Activated naive CD8-positive, alpha-beta T cell (primary cell): ENCODE data around the gene COL11A1.
"Not testable (repeated sequence)": the region's sequence is repeated elsewhere in the genome, so short reads cannot be mapped to it uniquely, and the experiment has no call there.

Experiments
- H3K27ac Mint-ChIP-seq: one replicate; pipeline ENCODE4 v1.8.0; 2021; ENCODE audit warnings: mixed read lengths
- H3K27me3 Mint-ChIP-seq: one replicate; pipeline ENCODE4 v1.8.0; 2021; ENCODE audit warnings: mixed read lengths
- H3K36me3 Mint-ChIP-seq: one replicate; pipeline ENCODE4 v1.8.0; 2021; ENCODE audit warnings: mixed read lengths
- H3K4me1 Mint-ChIP-seq: one replicate; pipeline ENCODE4 v1.8.0; 2021; ENCODE audit warnings: low read depth, mixed read lengths
- H3K4me3 Mint-ChIP-seq: one replicate; pipeline ENCODE4 v1.8.0; 2021; ENCODE audit warnings: mild to moderate bottlenecking, mixed read lengths
- H3K9me3 Mint-ChIP-seq: one replicate; pipeline ENCODE4 v1.8.0; 2021; ENCODE audit warnings: low read depth, mixed read lengths

Gene COL11A1

DNA sequence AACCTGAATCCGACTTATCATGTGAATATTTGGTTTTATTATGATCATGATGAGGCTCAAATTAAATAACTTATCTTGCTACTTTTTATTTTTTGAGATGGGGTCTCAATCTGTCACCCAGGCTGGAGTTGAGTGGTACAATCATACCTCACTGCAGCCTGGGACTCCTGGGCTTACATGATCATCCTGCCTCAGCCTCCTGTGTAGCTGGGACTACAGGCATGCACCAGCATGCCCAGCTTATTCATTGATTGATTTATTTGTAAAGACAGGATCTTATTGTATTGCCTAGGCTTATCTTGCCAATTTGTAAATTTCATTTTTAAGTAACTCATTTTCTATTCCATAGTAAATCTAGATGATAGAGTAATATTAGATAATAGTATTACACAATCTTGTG, 84.3 kb downstream of the COL11A1 start:
- Mint-ChIP-seq H3K4me1 (no peaks in the 10 kb centered on the region), H3K36me3 (no peaks in the 10 kb centered on the region), H3K9me3 (no peaks in the 10 kb centered on the region), H3K27me3 (no peaks in the 10 kb centered on the region), H3K4me3 (no peak overlapping the region), H3K27ac (no peak overlapping the region)

DNA sequence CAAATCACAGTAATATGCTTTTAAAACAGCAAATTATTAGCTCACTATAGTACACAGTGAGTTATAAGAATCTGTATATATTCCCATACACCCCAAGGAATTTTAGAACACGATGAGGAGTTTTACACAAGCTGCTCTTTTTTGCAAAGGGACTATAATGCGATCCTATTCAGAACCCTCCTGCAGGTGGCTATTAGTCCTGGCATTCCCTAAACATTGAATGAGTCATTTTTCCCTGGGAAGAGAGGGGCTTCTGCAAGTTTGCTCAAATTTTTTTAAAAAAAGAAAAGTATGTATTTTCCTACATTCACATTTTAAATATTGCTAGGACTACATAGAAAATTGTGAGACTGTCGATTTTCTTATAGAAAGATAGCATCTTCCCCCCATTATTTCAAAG, 106.3 kb downstream of the COL11A1 start:
- Mint-ChIP-seq H3K27me3 (no peaks in the 10 kb centered on the region), H3K36me3 (no peaks in the 10 kb centered on the region), H3K4me3 (no peak overlapping the region), H3K4me1 (no peaks in the 10 kb centered on the region), H3K27ac (no peak overlapping the region), H3K9me3 (no peaks in the 10 kb centered on the region)

DNA sequence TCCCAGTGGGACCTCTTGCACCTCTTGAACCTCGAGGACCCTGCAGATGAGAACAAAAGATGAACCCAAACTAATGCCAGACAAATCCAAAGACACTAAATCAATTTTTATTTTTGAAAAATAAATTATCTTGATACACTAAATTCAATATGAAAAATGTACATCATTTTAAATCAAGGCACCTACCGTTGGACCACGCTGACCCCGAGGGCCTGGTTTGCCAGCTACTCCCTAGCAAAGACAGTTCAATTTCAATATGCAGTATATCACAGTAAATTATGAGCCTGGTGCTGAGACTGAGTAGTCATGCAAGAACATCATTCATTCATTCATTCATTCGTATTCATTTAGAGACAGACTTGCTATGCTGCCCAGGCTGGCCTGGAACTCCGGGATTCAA, 129.4 kb downstream of the COL11A1 start:
- Mint-ChIP-seq H3K27ac (no peak overlapping the region), H3K4me1 (no peaks in the 10 kb centered on the region), H3K27me3 (no peaks in the 10 kb centered on the region), H3K9me3 (no peaks in the 10 kb centered on the region), H3K4me3 (no peak overlapping the region), H3K36me3 (no peaks in the 10 kb centered on the region)

GRCh38 chr1:102977292-102977691, 131.0 kb downstream of the COL11A1 start:
- Mint-ChIP-seq H3K4me1 (no peaks in the 10 kb centered on the region), H3K9me3 (no peaks in the 10 kb centered on the region), H3K27ac (no peak overlapping the region), H3K27me3 (no peaks in the 10 kb centered on the region), H3K36me3 (no peaks in the 10 kb centered on the region), H3K4me3 (no peak overlapping the region)

DNA sequence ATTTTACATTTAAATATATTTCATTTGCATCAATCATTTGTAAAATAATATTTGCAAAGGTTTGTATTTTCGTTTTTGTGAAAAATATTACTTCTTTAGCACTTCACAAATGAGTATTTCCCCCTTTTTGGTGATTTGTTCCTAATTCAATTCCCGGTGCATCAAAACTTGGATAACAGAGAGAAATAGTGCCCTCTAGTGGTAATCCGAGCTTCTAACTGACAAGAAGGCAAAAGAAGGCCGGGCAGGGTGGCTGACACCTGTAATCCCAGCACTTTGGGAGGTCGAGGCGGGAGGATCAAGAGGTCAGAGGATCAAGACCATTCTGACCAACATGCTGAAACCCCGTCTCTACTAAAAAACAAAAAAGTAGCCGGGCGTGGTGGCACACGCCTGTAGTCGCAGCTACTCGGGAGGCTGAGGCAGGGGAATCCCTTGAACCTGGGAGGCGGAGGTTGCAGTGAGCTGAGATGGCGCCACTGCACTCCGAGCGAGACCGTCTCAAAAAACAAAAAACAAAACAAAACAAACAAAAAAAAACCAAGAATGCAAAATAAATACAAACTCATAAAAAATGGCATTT, 137.7 kb downstream of the COL11A1 start:
- Mint-ChIP-seq H3K9me3 (no peaks in the 10 kb centered on the region), H3K4me1 (no peaks in the 10 kb centered on the region), H3K4me3 (no peak overlapping the region), H3K36me3 (no peaks in the 10 kb centered on the region), H3K27ac (no peak overlapping the region), H3K27me3 (peaks cover 2% of the 10 kb centered on the region)

GRCh38 chr1:102967786-102968185, 140.5 kb downstream of the COL11A1 start:
- Mint-ChIP-seq H3K9me3 (no peaks in the 10 kb centered on the region), H3K4me3 (no peak overlapping the region), H3K27me3 (peaks cover 2% of the 10 kb centered on the region), H3K36me3 (no peaks in the 10 kb centered on the region), H3K4me1 (no peaks in the 10 kb centered on the region), H3K27ac (no peak overlapping the region)

DNA sequence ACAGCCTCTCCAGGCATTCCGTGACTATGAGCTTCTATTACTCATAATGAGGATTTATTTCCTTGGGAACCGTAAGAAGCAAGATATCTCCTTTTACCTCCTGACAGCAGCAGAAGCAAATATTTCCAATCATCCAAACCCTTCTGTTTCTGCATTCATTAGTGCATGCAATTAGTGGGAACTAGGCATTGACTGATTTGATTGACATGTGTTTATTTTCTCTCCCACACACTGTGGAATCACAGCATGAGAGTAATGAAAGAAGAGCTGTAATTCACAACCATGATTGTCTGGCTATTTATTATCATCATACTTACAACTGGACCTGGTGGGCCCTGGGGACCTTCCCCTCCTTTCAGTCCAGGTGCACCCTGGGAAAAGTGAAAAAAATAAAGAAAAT, 146.8 kb downstream of the COL11A1 start:
- no peaks in the 10 kb centered on the region for H3K36me3 Mint-ChIP-seq
- H3K4me1 Mint-ChIP-seq, result no peaks in the 10 kb centered on the region
- H3K4me3 Mint-ChIP-seq, result no peak overlapping the region
- H3K27me3 Mint-ChIP-seq, result no peaks in the 10 kb centered on the region
- H3K27ac Mint-ChIP-seq, result no peak overlapping the region
- peaks cover 8% of the 10 kb centered on the region for H3K9me3 Mint-ChIP-seq

DNA sequence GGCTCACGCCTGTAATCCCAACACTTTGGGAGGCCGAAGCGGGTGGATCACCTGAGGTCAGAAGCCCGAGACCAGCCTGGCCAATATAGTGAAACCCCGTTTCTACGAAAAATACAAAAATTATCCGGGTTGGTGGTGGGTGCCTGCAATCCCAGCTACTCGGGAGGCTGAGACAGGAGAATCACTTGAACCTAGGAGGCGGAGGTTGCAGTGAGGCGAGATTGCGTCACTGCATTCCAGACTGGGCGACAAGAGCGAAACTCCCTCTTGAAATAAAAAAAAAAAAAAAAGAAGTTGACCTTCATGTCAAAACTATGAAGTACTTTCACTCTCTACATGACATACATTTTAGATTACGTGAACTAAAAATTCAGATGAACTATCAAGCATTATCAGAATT, 153.7 kb downstream of the COL11A1 start:
- Mint-ChIP-seq H3K9me3 (no peaks in the 10 kb centered on the region), H3K4me3 (no peak overlapping the region), H3K4me1 (no peaks in the 10 kb centered on the region)

DNA sequence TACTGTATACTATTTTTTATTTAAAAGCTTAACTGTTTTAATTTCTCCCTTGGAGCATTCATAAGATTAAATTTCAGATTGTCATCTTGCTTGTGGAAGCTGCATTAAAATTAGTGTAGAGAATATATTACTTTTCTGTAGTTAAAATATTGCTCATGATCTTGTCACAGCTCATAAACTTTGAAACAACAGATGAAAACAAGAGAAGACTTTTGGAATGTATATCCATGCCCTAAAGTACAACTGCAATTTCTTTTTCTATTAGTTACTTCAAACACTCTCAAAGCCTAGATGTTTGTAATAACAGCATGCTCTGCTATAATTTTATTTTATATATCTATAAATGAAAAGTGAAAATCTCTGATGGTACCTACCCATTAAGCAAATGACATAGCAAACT, 155.9 kb downstream of the COL11A1 start:
- H3K4me1 Mint-ChIP-seq, result no peaks in the 10 kb centered on the region
- H3K27ac Mint-ChIP-seq, result no peak overlapping the region
- no peak overlapping the region for H3K4me3 Mint-ChIP-seq
- H3K36me3 Mint-ChIP-seq, result no peaks in the 10 kb centered on the region
- no peaks in the 10 kb centered on the region for H3K9me3 Mint-ChIP-seq
- no peaks in the 10 kb centered on the region for H3K27me3 Mint-ChIP-seq

More for the DNA sequence above, 153.7 kb downstream of the COL11A1 start:
- Mint-ChIP-seq H3K27ac (no peak overlapping the region), H3K27me3 (no peaks in the 10 kb centered on the region), H3K36me3 (no peaks in the 10 kb centered on the region)

DNA sequence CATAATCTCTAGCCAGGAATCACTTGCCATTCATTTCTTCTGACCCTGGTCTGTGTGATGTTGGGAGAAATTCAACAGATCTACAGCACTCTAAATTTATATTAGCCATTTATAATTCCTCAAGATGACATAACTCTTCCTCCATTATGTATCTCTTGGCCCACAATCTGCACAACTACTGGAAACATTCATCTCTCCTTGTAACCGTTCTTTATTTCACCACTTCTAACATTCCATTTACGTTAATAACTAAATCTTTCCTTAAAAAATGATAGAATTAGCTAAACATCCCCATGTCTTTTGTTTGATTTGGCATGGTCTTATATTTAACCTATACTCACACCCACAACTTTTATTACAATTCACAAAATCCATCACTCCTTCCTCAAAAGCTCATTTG, 166.0 kb downstream of the COL11A1 start:
- Mint-ChIP-seq H3K4me1 (no peaks in the 10 kb centered on the region), H3K36me3 (no peaks in the 10 kb centered on the region), H3K27me3 (no peaks in the 10 kb centered on the region), H3K27ac (no peak overlapping the region), H3K4me3 (no peak overlapping the region), H3K9me3 (no peaks in the 10 kb centered on the region)

- Mint-ChIP-seq H3K27ac (no peak overlapping the region), H3K27me3 (no peaks in the 10 kb centered on the region), H3K36me3 (no peaks in the 10 kb centered on the region), H3K4me3 (no peak overlapping the region), H3K9me3 (no peaks in the 10 kb centered on the region), H3K4me1 (no peaks in the 10 kb centered on the region)
These were observed 166.9 kb downstream of the COL11A1 start for GRCh38 chr1:102941366-102941947.

GRCh38 chr1:102937401-102937800, 170.9 kb downstream of the COL11A1 start:
- Mint-ChIP-seq H3K4me3 (no peak overlapping the region), H3K36me3 (no peaks in the 10 kb centered on the region), H3K27ac (no peak overlapping the region), H3K9me3 (no peaks in the 10 kb centered on the region), H3K27me3 (no peaks in the 10 kb centered on the region), H3K4me1 (no peaks in the 10 kb centered on the region)

GRCh38 chr1:102933362-102933761, 175.0 kb downstream of the COL11A1 start:
- not testable (repeated sequence) for H3K36me3 Mint-ChIP-seq, H3K27ac Mint-ChIP-seq, H3K4me1 Mint-ChIP-seq, H3K9me3 Mint-ChIP-seq, H3K4me3 Mint-ChIP-seq, H3K27me3 Mint-ChIP-seq

- Mint-ChIP-seq H3K4me3 (no peak overlapping the region), H3K4me1 (no peaks in the 10 kb centered on the region), H3K27ac (no peak overlapping the region), H3K27me3 (no peaks in the 10 kb centered on the region), H3K9me3 (peaks cover 3% of the 10 kb centered on the region), H3K36me3 (no peaks in the 10 kb centered on the region)
These were observed 188.7 kb downstream of the COL11A1 start for GRCh38 chr1:102919659-102920058.

GRCh38 chr1:102901996-102902395, 206.3 kb downstream of the COL11A1 start:
- no peaks in the 10 kb centered on the region for H3K9me3 Mint-ChIP-seq

GRCh38 chr1:102899935-102900334, 208.4 kb downstream of the COL11A1 start:
- H3K36me3 Mint-ChIP-seq, result no peaks in the 10 kb centered on the region
- H3K4me1 Mint-ChIP-seq, result no peaks in the 10 kb centered on the region
- no peaks in the 10 kb centered on the region for H3K27me3 Mint-ChIP-seq
- H3K27ac Mint-ChIP-seq, result no peak overlapping the region
- H3K9me3 Mint-ChIP-seq, result no peaks in the 10 kb centered on the region
- H3K4me3 Mint-ChIP-seq, result no peak overlapping the region

More at GRCh38 chr1:102901996-102902395, 206.3 kb downstream of the COL11A1 start:
- Mint-ChIP-seq H3K4me1 (no peaks in the 10 kb centered on the region), H3K27ac (no peak overlapping the region), H3K27me3 (no peaks in the 10 kb centered on the region), H3K36me3 (no peaks in the 10 kb centered on the region), H3K4me3 (no peak overlapping the region)
